NCI-H2171 (cell line): Measurements from ENCODE around the gene B4GALNT4.
"Not testable (repeated sequence)": the region's sequence is repeated elsewhere in the genome, so short reads cannot be mapped to it uniquely, and the experiment has no call there.

ENCODE experiments used
- DNase-seq: peaks from one replicate; lab custom pipeline; 2025; lab: John Stamatoyannopoulos, UW

B4GALNT4 gene

DNA sequence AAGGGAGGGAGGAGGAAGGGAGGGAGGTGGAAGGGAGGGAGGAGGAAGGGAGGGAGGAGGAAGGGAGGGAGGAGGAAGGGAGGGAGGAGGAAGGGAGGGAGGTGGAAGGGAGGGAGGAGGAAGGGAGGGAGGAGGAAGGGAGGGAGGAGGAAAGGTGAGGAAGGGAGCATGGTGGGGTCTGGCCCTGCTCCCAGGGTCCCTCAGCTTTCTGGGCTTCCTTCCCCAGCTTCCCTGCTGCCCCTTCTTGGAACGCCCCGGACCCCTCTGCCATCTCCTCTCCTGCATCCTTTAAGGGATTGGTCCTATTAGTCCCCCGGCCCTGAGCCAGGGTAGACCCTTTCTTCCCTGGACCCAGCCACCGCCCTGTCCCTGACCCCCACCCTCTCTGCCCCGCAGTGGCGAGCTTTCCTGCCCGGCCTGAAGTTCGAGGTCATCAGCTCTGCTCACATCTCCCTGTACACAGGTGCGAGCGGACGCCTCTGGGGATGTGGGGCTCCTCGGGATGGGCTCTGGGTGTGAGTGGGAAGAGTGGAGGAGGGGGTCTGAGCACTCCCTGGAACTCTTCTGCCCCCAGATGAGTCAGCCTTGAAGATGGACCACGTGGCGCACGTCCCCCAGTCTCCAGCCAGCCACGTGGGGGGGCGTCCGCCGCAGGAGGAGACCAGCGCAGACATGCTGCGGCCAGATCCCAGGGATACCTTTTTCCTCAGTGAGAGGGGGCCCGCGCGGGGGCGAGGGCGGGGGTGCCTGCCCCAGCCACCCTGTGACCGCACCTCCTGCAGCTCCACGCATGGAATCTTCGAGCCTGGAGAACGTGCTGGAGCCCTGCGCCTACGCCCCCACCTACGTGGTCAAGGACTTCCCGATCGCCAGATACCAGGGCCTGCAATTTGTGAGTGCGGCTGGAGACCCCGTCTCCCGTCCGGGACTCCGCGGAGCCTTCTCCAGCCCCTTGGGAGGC lies 6.0 kb downstream of the B4GALNT4 start:
- DNase-seq: no peak

- DNase-seq: no peak
Observed at GRCh38 chr11:376531-377173, 7.4 kb downstream of the B4GALNT4 start.

GRCh38 chr11:377174-377865 lies 8.0 kb downstream of the B4GALNT4 start:
- DNase-seq: no peak

GRCh38 chr11:377883-378500 lies 8.7 kb downstream of the B4GALNT4 start:
- DNase-seq: no peak

- DNase-seq: no peak
Observed at GRCh38 chr11:379205-380094, 10.2 kb downstream of the B4GALNT4 start.

GRCh38 chr11:380095-380480 lies 10.8 kb downstream of the B4GALNT4 start:
- DNase-seq: no peak

- DNase-seq: no peak
Observed at GRCh38 chr11:380491-380890, 11.2 kb downstream of the B4GALNT4 start.

GRCh38 chr11:380996-381395 lies 11.7 kb downstream of the B4GALNT4 start:
- DNase-seq: no peak

GRCh38 chr11:381501-382072 lies 12.3 kb downstream of the B4GALNT4 start:
- no peak for DNase-seq

- no peak for DNase-seq
Observed at GRCh38 chr11:382081-382629, 12.9 kb downstream of the B4GALNT4 start.

DNA sequence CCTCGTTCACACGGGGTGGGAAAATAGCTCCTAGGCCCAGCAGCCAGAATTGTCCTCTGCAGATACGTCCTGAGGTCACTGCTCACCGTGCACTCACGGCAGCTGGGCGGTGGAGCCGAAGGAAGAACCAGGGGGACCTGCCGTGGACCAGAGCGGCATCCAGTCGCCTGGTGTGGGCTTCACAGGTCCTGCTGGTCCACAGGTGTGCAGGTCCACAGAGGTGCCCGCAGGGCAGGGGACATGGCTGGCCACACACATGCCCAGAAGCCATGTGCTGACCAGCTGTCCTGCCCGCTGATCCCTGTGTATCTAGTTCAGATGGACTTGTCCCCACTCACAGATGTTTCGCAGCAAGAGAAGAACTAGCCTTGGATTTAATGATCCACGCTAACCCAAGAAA lies 14.1 kb downstream of the B4GALNT4 start:
- DNase-seq: no peak

DNA sequence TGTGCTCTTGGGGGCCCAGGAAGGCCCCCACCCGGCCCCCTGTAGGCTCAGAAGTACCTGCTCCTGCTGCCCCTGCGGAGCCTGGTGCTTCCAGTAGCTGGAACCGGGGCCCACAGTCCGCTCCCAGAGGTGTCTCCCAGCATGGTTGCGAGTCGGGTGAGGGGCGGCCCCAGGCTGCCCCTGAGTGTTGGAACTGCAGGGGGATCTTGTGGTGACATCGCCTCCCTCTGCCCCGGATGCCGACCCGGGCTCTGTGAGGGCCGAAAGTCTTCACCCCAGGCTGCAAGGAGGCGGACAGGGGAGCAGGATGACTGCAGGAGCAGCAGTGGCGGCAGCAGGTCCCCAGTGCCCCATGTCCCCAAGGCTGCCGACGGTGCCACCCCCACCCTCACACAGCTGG lies 15.2 kb downstream of the B4GALNT4 start:
- DNase-seq: no peak

DNA sequence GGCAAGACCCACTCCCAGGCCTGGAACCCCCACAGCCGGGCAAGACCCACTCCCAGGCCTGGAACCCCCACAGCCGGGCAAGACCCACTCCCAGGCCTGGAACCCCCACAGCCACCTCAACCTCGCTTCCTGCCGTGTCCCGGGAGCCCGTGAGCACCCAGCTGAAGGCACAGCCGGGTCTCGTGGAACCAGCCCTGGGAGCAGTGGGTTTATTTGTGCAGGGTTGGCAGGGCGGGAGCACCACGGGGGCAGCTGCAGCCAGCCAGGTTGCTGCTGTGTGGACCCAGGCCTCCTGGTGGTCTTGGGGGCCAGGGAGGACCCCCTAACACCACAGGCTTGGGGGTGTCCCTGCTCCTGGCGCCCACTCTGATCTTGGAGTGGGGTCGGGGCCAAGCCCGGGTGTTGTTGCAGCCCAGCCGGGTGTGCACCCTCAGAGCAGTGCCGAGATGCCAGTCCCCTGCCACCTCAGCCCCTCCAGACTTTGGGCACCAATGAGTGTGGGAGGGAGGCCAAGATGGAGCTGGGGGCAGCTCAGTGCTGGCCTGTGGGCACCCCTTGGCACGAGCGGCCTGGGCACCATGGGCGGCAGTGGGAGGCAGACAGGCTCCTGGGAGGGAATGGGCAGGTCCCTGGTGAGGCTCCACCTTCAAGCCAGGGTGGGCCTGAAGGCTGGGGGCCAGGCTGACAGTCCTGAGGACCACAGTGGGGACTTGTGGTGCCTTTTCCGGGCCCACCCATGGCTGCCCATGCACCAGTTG lies 16.5 kb downstream of the B4GALNT4 start:
- no peak for DNase-seq

DNA sequence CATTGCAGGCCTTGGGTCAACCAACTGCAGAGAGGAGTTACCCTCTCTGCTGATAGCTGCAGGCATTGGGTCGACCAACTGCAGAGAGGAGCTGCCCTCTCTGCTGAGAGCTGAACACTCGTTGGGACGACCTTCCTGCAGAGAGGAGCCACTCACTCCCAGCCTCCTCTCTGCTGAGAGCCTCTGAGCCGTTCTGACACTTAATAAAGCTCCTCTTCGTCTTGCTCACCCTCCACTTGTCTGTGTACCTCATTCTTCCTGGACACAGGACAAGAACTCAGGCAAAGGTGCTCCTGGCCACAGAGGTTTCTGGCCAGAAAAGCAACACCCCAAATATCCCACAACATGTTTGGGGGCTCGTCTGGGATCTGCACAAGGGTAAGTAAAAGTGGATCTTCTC lies 17.2 kb downstream of the B4GALNT4 start:
- no peak for DNase-seq

DNA sequence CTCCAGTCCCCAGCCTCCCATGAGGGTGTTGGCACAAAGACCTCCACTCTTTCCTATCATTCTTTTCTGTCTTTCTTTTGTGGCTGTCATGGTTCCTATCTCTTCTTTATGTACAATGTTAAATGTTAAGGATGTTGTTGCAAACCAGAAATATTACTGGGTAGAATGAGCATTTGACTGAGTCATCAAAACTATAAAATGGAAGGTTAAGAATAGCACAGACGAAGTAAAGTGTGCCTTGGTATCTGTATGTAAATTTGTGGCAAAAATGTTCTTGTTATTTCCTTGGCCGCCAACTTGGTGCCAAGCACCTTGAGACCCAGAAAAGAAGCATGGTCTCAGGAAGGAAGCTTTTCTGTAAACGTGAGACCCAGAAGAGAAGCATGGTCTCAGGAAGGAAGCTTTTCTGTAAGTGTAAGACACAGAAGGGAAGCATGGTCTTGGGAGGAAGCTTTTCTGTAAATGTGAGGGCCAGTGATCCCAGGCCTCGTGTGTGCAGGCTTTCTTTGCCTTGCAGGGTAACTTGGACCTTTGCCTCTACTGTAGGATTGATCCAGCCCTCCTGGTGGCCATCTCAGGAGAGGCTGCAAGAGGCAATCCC lies 18.0 kb downstream of the B4GALNT4 start:
- DNase-seq: no peak

DNA sequence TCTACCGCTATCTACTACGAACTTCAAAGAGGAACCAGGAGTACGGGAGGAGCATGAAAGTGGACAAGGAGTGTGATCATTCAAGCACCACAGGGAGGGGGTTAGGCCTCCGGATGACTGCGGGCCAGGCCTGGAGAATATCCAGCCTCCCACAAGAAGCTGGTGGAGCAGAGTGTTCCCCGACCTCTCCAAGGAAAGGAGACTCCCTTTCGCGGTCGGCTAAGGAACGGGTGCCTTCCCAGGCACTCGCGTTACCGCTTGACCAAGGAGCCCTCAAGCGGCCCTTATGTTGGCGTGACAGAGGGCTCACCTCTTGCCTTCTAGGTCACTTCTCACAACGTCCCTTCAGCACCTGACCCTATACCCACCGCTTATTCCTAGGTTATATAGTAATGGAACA lies 20.1 kb downstream of the B4GALNT4 start:
- not testable (repeated sequence) for DNase-seq

GRCh38 chr11:390175-390574 lies 20.9 kb downstream of the B4GALNT4 start:
- DNase-seq: no peak

DNA sequence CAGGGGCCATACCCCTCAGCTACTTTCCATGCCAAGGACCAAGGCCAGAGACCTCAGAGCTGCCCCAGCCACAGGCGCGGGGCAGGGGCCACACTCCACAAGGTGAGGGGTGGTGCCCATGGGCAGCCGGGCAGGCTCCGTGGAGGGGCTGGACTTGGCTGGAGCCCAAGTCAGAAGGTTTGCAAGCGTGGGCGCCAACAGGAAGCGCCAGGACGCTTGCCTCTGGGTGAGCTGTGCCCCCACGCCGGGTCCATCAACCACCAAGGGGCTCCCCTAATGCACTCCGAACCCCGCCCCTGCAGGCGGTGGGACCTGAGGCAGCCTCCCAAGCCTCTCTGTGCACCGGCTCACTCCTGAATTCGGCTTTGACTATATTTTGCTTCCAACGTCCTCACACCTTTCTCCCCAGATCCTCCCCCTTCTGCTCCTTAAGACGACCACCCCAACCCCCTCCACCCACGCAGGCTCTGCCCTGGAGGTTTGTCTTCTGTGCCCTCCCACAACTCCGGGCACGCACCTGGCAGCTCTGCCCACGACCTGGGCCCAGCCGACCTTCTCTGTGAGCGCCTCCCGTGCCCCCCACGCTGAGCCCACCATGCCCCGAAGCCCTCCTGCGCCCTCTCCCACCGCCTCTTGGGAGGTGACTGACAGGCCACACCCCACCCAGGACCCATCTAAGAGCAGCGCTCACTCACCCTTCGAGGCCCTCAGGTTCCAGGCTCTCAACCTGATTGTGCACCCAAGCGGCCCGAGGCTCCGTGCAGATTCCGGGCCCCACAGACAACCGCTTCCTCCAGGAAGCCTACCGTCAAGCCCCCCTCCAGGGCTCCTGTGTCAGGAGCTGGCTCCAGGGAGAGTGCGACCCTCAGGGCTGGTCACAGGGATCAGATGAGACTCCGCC lies 22.1 kb downstream of the B4GALNT4 start:
- DNase-seq: no peak
